GM18520 (cell line): Measurements from ENCODE around the gene DDX42.
"Not testable (repeated sequence)": the region's sequence is repeated elsewhere in the genome, so short reads cannot be mapped to it uniquely, and the experiment has no call there.

Experiments used
- ATAC-seq: cut with Tn5 transposase; IDR thresholded peaks from one replicate; pipeline ENCODE4 v1.9.1; 2021; ENCODE audit not compliant: unreplicated experiment

DDX42 gene

DNA sequence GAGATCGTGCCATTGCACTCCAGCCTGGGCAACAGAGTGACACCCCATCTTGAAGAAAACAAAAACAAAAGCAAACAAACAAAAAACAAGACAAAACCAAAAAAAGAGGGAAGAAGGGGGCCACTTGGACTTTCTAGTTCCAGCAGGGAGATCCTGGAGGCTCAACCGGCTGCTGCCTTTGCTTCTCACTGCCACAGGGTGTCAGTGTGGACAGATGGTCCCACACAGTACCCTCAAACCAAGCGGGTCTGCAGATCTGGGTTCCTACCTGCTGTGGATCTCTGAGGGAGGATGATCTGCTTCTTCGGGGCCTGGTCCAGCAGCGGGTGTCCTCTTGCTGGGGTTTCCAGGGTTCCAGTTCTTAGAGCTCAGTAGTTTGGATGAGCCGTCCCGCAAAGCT lies 92.7 kb downstream of the DDX42 start:
- ATAC-seq, result not testable (repeated sequence)
